SK-N-SH (cell line): ENCODE measurements around the gene DCTD.

ENCODE experiments used
- GABPA ChIP-seq: IDR thresholded peaks from 2 replicates; pipeline ENCODE4 v1.4.0; 2012; ENCODE audit warnings: low read depth, mild to moderate bottlenecking
- MXI1 ChIP-seq: IDR thresholded peaks from 2 replicates; pipeline ENCODE4 v1.6.1; 2012; ENCODE audit warnings: mild to moderate bottlenecking, low read depth, low read length, improper control_type of control experiment
- POLR2AphosphoS5 ChIP-seq: IDR thresholded peaks from 2 replicates; pipeline ENCODE4 v1.6.1; 2012; ENCODE audit warnings: low read depth, low read length
- REST ChIP-seq: IDR thresholded peaks from 2 replicates; pipeline ENCODE4 v1.6.1; 2012; ENCODE audit warnings: mild to moderate bottlenecking, low read depth, low read length, moderate library complexity
- TCF12 ChIP-seq: IDR thresholded peaks from 2 replicates; pipeline ENCODE4 v1.4.0; 2012
- TF ChIP-seq, protein P1 (sequence below): IDR thresholded peaks from 2 replicates; pipeline ENCODE4 v1.4.0; 2012; ENCODE audit warnings: low read depth, borderline replicate concordance
- TF ChIP-seq, protein P2 (sequence below): fragments of 200-600 bp; sonication (generic); IDR thresholded peaks from 2 replicates; pipeline ENCODE4 v1.6.1; 2017; ENCODE audit warnings: antibody characterized with exemption, mild to moderate bottlenecking, moderate library complexity

DNA sequence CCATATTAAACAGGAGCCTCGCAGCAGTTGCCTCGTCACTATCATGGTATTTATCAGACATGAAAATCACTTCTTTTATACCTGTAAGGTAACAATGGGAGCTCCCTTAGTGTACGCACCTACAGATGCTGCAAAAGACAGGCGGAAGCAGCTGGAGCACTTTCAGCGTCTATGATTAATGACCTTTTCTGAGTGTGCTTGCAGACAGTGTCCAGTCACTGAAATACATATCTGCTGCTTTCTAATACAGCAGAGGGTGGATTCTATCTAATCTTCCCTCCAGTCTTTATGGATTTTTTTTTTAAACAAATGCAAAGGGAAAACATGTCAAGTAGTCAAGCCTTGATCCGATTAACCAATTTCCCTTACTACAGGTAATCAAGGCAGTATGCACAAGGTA, 24.1 kb downstream of the DCTD start:
- TF ChIP-seq, protein P1, sequence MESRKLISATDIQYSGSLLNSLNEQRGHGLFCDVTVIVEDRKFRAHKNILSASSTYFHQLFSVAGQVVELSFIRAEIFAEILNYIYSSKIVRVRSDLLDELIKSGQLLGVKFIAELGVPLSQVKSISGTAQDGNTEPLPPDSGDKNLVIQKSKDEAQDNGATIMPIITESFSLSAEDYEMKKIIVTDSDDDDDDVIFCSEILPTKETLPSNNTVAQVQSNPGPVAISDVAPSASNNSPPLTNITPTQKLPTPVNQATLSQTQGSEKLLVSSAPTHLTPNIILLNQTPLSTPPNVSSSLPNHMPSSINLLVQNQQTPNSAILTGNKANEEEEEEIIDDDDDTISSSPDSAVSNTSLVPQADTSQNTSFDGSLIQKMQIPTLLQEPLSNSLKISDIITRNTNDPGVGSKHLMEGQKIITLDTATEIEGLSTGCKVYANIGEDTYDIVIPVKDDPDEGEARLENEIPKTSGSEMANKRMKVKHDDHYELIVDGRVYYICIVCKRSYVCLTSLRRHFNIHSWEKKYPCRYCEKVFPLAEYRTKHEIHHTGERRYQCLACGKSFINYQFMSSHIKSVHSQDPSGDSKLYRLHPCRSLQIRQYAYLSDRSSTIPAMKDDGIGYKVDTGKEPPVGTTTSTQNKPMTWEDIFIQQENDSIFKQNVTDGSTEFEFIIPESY, result no peak
- TF ChIP-seq MXI1 (no peak), GABPA (no peak), TCF12 (no peak), POLR2AphosphoS5 (no peak), REST (no peak)
- TF ChIP-seq, protein P2, sequence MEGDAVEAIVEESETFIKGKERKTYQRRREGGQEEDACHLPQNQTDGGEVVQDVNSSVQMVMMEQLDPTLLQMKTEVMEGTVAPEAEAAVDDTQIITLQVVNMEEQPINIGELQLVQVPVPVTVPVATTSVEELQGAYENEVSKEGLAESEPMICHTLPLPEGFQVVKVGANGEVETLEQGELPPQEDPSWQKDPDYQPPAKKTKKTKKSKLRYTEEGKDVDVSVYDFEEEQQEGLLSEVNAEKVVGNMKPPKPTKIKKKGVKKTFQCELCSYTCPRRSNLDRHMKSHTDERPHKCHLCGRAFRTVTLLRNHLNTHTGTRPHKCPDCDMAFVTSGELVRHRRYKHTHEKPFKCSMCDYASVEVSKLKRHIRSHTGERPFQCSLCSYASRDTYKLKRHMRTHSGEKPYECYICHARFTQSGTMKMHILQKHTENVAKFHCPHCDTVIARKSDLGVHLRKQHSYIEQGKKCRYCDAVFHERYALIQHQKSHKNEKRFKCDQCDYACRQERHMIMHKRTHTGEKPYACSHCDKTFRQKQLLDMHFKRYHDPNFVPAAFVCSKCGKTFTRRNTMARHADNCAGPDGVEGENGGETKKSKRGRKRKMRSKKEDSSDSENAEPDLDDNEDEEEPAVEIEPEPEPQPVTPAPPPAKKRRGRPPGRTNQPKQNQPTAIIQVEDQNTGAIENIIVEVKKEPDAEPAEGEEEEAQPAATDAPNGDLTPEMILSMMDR, result no peak
